Measurements from ENCODE around the gene HNRNPA3. TPM values are rescaled to one million over a fixed set of nuclear protein-coding genes. Genes with fewer than 3 reads are reported as not detected.
"Not testable (repeated sequence)": the region's sequence is repeated elsewhere in the genome, so short reads cannot be mapped to it uniquely, and the experiment has no call there.

HNRNPA3 gene
- total RNA-seq, 8 experiments from 2014 or later, result 45.1 to 173 (median 87.4) TPM

- peak; percentile 45 to 73 (median 67) for ATAC-seq (replicated peaks in 6 of 8)
- 0 to 20% (median 0%) methylated on average over 1 to 17 of the region's 66 CpGs; no CpG with 5 or more reads in 2 of the 10 experiments for WGBS, 10 experiments
- Histone ChIP-seq H3K27ac (peak within 1 kb of the TSS; percentile 94 to 95), H3K4me1 (replicated peaks in 1 of 2) (peaks cover 20 to 22% of the 10 kb centered on the region in 2 donors), H3K4me3 (peak within 1 kb of the TSS; percentile 75 to 85 (median 80))
- in situ Hi-C loops (cut with MboI; ENCODE audit: low pct_unique_long_range_greater_than_20kb in 2 of 9, low sequenced_read_pairs in 9 of 9, unreplicated experiment in 9 of 9), result no loop called here
These were observed 52.3 kb downstream of the HNRNPA3 start, which contains the start of gene NFE2L2 for GRCh38 chr2:177264693-177265587. Gene NFE2L2 (minus strand): TSS chr2:177264727. CDS start chr2:177264576, 151 bp downstream.

GRCh38 chr2:177265824-177266817, 53.5 kb downstream of the HNRNPA3 start:
- Histone ChIP-seq H3K27ac (peak overlapping the region; percentile 94 to 95), H3K4me3 (peak overlapping the region; percentile 75 to 85 (median 80)), H3K4me1 (replicated peaks in 1 of 2) (peaks cover 12 to 14% of the 10 kb centered on the region in 2 donors)
- WGBS, 10 experiments, result 8 to 63% (median 29%) methylated on average over 2 to 4 of the region's 4 CpGs
- in situ Hi-C loops (cut with MboI; ENCODE audit: low pct_unique_long_range_greater_than_20kb in 2 of 9, low sequenced_read_pairs in 9 of 9, unreplicated experiment in 9 of 9), result no loop called here
- ATAC-seq (replicated peaks in 6 of 8), result peak in 1 of 8 experiments; percentile 3

GRCh38 chr2:177266955-177267354, 54.4 kb downstream of the HNRNPA3 start:
- H3K4me1 ChIP-seq (replicated peaks in 1 of 2), result peaks cover 10 to 12% of the 10 kb centered on the region in 2 donors
- H3K27ac ChIP-seq; ATAC-seq (replicated peaks in 6 of 8); H3K4me3 ChIP-seq; in situ Hi-C loops (cut with MboI; ENCODE audit: low pct_unique_long_range_greater_than_20kb in 2 of 9, low sequenced_read_pairs in 9 of 9, unreplicated experiment in 9 of 9): not testable (repeated sequence)
- WGBS, 10 experiments, result 83 to 100% (median 100%) methylated on average over 1 to 5 of the region's 8 CpGs; no CpG with 5 or more reads in 1 of the 10 experiments

- WGBS, 10 experiments, result 67 to 100% (median 96%) methylated on average over 1 to 8 of the region's 8 CpGs; no CpG with 5 or more reads in 1 of the 10 experiments
- ATAC-seq (replicated peaks in 6 of 8), result no peak
- Histone ChIP-seq H3K27ac (no peak overlapping the region), H3K4me3 (no peak overlapping the region), H3K4me1 (replicated peaks in 1 of 2) (peaks cover 10 to 12% of the 10 kb centered on the region in 2 donors)
- in situ Hi-C loops (cut with MboI; ENCODE audit: low pct_unique_long_range_greater_than_20kb in 2 of 9, low sequenced_read_pairs in 9 of 9, unreplicated experiment in 9 of 9), result no loop called here
These were observed 55.7 kb downstream of the HNRNPA3 start for GRCh38 chr2:177268187-177268871.

- Histone ChIP-seq H3K27ac (no peak overlapping the region), H3K4me1 (replicated peaks in 1 of 2) (peaks cover 10 to 12% of the 10 kb centered on the region in 2 donors), H3K4me3 (no peak overlapping the region)
- ATAC-seq (replicated peaks in 6 of 8), result no peak
- in situ Hi-C loops (cut with MboI; ENCODE audit: low pct_unique_long_range_greater_than_20kb in 2 of 9, low sequenced_read_pairs in 9 of 9, unreplicated experiment in 9 of 9), result no loop called here
- WGBS, 10 experiments, result 85 to 100% (median 96%) methylated on average over 2 to 7 of the region's 7 CpGs
These were observed 56.3 kb downstream of the HNRNPA3 start for GRCh38 chr2:177268901-177269300.

GRCh38 chr2:177270531-177270930, 57.9 kb downstream of the HNRNPA3 start:
- 83 to 100% (median 94%) methylated on average over 1 to 4 of the region's 4 CpGs; no CpG with 5 or more reads in 1 of the 10 experiments for WGBS, 10 experiments
- Histone ChIP-seq H3K4me3 (no peak overlapping the region), H3K4me1 (replicated peaks in 1 of 2) (peaks cover 9 to 11% of the 10 kb centered on the region in 2 donors), H3K27ac (no peak overlapping the region)
- in situ Hi-C loops (cut with MboI; ENCODE audit: low pct_unique_long_range_greater_than_20kb in 2 of 9, low sequenced_read_pairs in 9 of 9, unreplicated experiment in 9 of 9), result loop anchor here in 1 of 9 experiments (10.0 kb wide), 1 partner anchor 54 kb away; no protein-coding TSS in a partner anchor
- no peak for ATAC-seq (replicated peaks in 6 of 8)

GRCh38 chr2:177271981-177272666, 59.5 kb downstream of the HNRNPA3 start:
- no peak for ATAC-seq (replicated peaks in 6 of 8)
- 60 to 100% (median 88%) methylated on average over 1 of the region's 1 CpG; no CpG with 5 or more reads in 3 of the 10 experiments for WGBS, 10 experiments
- H3K4me3 ChIP-seq, result no peak overlapping the region
- H3K27ac ChIP-seq, result no peak overlapping the region
- no peaks in the 10 kb centered on the region for H3K4me1 ChIP-seq (replicated peaks in 1 of 2)
- in situ Hi-C loops (cut with MboI; ENCODE audit: low pct_unique_long_range_greater_than_20kb in 2 of 9, low sequenced_read_pairs in 9 of 9, unreplicated experiment in 9 of 9), result loop anchor here in 1 of 9 experiments (10.0 kb wide), 1 partner anchor 53 kb away; no protein-coding TSS in a partner anchor

GRCh38 chr2:177272765-177273164, 60.2 kb downstream of the HNRNPA3 start:
- H3K4me3 ChIP-seq, result no peak overlapping the region
- in situ Hi-C loops (cut with MboI; ENCODE audit: low pct_unique_long_range_greater_than_20kb in 2 of 9, low sequenced_read_pairs in 9 of 9, unreplicated experiment in 9 of 9), result loop anchor here in 1 of 9 experiments (10.0 kb wide), 1 partner anchor 52 kb away; no protein-coding TSS in a partner anchor
- no peaks in the 10 kb centered on the region for H3K4me1 ChIP-seq (replicated peaks in 1 of 2)
- ATAC-seq (replicated peaks in 6 of 8), result no peak
- 60 to 100% (median 85%) methylated on average over 2 of the region's 2 CpGs for WGBS, 10 experiments
- H3K27ac ChIP-seq, result no peak overlapping the region

- no peak for ATAC-seq (replicated peaks in 6 of 8)
- 12 to 89% (median 77%) methylated on average over 1 to 3 of the region's 3 CpGs; no CpG with 5 or more reads in 1 of the 10 experiments for WGBS, 10 experiments
- Histone ChIP-seq H3K4me1 (replicated peaks in 1 of 2) (no peaks in the 10 kb centered on the region), H3K27ac (no peak overlapping the region), H3K4me3 (no peak overlapping the region)
- in situ Hi-C loops (cut with MboI; ENCODE audit: low pct_unique_long_range_greater_than_20kb in 2 of 9, low sequenced_read_pairs in 9 of 9, unreplicated experiment in 9 of 9), result loop anchor here in 1 of 9 experiments (10.0 kb wide), 1 partner anchor 51 kb away; no protein-coding TSS in a partner anchor
These were observed 60.8 kb downstream of the HNRNPA3 start for GRCh38 chr2:177273408-177273807.

Measured in motor neuron (in vitro differentiated cells).